ENCODE data around the gene CFAP77. TPM values are rescaled to one million over a fixed set of nuclear protein-coding genes. Genes with fewer than 3 reads are reported as not detected.
A peak's percentile ranks its signal among the peaks of the same experiment; 100 is the strongest.
"Not testable (repeated sequence)": the region's sequence is repeated elsewhere in the genome, so short reads cannot be mapped to it uniquely, and the experiment has no call there.

CFAP77 gene
- total RNA-seq, 1 experiment from 2014 or later = not detected

DNA sequence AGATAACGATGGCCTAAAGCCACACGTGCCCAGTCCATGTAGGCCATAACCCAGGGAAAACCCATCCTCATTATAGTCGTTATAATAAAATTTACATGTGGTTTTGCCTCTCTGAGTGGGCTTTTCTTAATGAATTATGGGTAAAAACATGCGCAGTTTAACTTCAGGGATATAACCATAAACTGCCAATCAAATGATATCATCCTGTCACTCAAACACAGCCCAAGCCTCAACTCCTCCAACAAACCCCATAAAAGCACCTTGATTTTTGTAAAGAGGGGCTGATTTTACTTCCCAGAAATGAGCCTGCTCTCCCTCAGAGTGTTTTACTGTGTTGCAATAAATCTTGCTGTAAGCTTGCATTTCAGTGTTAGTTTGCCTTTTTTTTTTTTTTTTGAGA, 39.4 kb upstream of the CFAP77 start:
- intact Hi-C loops (cut with micrococcal nuclease; ENCODE audit: unreplicated experiment) = no loop called here
- POLR2A ChIA-PET (ENCODE audit: low non-redundant PET) = no interaction called here
- Histone ChIP-seq H3K9me3 (ENCODE audit: low read depth, low read length, poor library complexity, severe bottlenecking) (no peaks in the 10 kb centered on the region), H3K4me1 (ENCODE audit: insufficient read depth, low read length, poor library complexity, severe bottlenecking) (peaks cover 7% of the 10 kb centered on the region), H3K27ac (ENCODE audit: low read depth, low read length, poor library complexity, severe bottlenecking) (no peak overlapping the region), H3K36me3 (ENCODE audit: insufficient read depth, low read length, poor library complexity, severe bottlenecking) (no peaks in the 10 kb centered on the region), H3K4me3 (ENCODE audit: low read depth, low read length, poor library complexity, severe bottlenecking) (no peak overlapping the region), H3K27me3 (replicated peaks; ENCODE audit: insufficient read depth, low read depth, low read length, poor library complexity) (no peaks in the 10 kb centered on the region)
- BruUV-seq (replicated peaks) = no TSS peak
- CTCF ChIA-PET = no interaction called here
- no peak for DNase-seq (ENCODE audit: low spot score)
- TF ChIP-seq, protein P1, sequence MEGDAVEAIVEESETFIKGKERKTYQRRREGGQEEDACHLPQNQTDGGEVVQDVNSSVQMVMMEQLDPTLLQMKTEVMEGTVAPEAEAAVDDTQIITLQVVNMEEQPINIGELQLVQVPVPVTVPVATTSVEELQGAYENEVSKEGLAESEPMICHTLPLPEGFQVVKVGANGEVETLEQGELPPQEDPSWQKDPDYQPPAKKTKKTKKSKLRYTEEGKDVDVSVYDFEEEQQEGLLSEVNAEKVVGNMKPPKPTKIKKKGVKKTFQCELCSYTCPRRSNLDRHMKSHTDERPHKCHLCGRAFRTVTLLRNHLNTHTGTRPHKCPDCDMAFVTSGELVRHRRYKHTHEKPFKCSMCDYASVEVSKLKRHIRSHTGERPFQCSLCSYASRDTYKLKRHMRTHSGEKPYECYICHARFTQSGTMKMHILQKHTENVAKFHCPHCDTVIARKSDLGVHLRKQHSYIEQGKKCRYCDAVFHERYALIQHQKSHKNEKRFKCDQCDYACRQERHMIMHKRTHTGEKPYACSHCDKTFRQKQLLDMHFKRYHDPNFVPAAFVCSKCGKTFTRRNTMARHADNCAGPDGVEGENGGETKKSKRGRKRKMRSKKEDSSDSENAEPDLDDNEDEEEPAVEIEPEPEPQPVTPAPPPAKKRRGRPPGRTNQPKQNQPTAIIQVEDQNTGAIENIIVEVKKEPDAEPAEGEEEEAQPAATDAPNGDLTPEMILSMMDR (conservative IDR thresholded peaks at IDR 0.05; ENCODE audit: low read depth, low read length) = no peak
- TF ChIP-seq EZH2 (IDR thresholded peaks at IDR 0.05; ENCODE audit: borderline replicate concordance, low read depth, low read length, poor library complexity, severe bottlenecking) = no peak

GRCh38 chr9:132372177-132373095, 37.6 kb upstream of the CFAP77 start:
- peaks cover 7% of the 10 kb centered on the region for H3K4me1 ChIP-seq (ENCODE audit: insufficient read depth, low read length, poor library complexity, severe bottlenecking)
- H3K9me3 ChIP-seq (ENCODE audit: low read depth, low read length, poor library complexity, severe bottlenecking) = no peaks in the 10 kb centered on the region
- H3K36me3 ChIP-seq (ENCODE audit: insufficient read depth, low read length, poor library complexity, severe bottlenecking) = peaks cover 12% of the 10 kb centered on the region
- CTCF ChIA-PET = interaction anchor here (0.9 kb wide), 1 partner anchor 136 kb away, joined by 3 read pairs; no protein-coding TSS in a partner anchor
- BruUV-seq (replicated peaks) = no TSS peak
- H3K4me3 ChIP-seq (ENCODE audit: low read depth, low read length, poor library complexity, severe bottlenecking) = no peak overlapping the region
- intact Hi-C loops (cut with micrococcal nuclease; ENCODE audit: unreplicated experiment) = no loop called here
- POLR2A ChIA-PET (ENCODE audit: low non-redundant PET) = no interaction called here
- no peak overlapping the region for H3K27ac ChIP-seq (ENCODE audit: low read depth, low read length, poor library complexity, severe bottlenecking)
- no peaks in the 10 kb centered on the region for H3K27me3 ChIP-seq (replicated peaks; ENCODE audit: insufficient read depth, low read depth, low read length, poor library complexity)
- TF ChIP-seq, protein P1 (conservative IDR thresholded peaks at IDR 0.05; ENCODE audit: low read depth, low read length) = no peak
- no peak for TF ChIP-seq EZH2 (IDR thresholded peaks at IDR 0.05; ENCODE audit: borderline replicate concordance, low read depth, low read length, poor library complexity, severe bottlenecking)
- peak; percentile 67 for DNase-seq (ENCODE audit: low spot score)

DNA sequence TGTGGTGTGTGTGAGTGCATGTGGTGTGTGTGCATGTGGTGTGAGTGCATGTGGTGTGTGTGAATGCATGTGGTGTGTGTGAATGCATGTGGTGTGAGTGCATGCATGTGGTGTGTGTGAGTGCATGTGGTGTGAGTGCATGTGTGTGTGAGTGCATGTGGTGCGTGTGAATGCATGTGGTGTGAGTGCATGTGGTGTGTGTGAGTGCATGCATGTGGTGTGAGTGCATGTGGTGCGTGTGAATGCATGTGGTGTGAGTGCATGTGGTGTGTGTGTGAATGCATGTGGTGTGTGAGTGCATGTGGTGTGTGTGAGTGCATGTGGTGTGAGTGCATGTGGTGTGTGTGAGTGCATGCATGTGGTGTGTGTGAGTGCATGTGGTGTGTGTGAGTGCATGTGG, 32.2 kb upstream of the CFAP77 start:
- H3K4me3 ChIP-seq (ENCODE audit: low read depth, low read length, poor library complexity, severe bottlenecking); H3K27ac ChIP-seq (ENCODE audit: low read depth, low read length, poor library complexity, severe bottlenecking); POLR2A ChIA-PET (ENCODE audit: low non-redundant PET); intact Hi-C loops (cut with micrococcal nuclease; ENCODE audit: unreplicated experiment); H3K27me3 ChIP-seq (replicated peaks; ENCODE audit: insufficient read depth, low read depth, low read length, poor library complexity); H3K4me1 ChIP-seq (ENCODE audit: insufficient read depth, low read length, poor library complexity, severe bottlenecking); H3K9me3 ChIP-seq (ENCODE audit: low read depth, low read length, poor library complexity, severe bottlenecking); DNase-seq (ENCODE audit: low spot score); BruUV-seq (replicated peaks); CTCF ChIA-PET: not testable (repeated sequence)
- H3K36me3 ChIP-seq (ENCODE audit: insufficient read depth, low read length, poor library complexity, severe bottlenecking) = peaks cover 21% of the 10 kb centered on the region

- CTCF ChIA-PET; H3K27me3 ChIP-seq (replicated peaks; ENCODE audit: insufficient read depth, low read depth, low read length, poor library complexity); H3K9me3 ChIP-seq (ENCODE audit: low read depth, low read length, poor library complexity, severe bottlenecking); BruUV-seq (replicated peaks); DNase-seq (ENCODE audit: low spot score); POLR2A ChIA-PET (ENCODE audit: low non-redundant PET); intact Hi-C loops (cut with micrococcal nuclease; ENCODE audit: unreplicated experiment); H3K27ac ChIP-seq (ENCODE audit: low read depth, low read length, poor library complexity, severe bottlenecking); H3K4me3 ChIP-seq (ENCODE audit: low read depth, low read length, poor library complexity, severe bottlenecking); H3K4me1 ChIP-seq (ENCODE audit: insufficient read depth, low read length, poor library complexity, severe bottlenecking): not testable (repeated sequence)
- H3K36me3 ChIP-seq (ENCODE audit: insufficient read depth, low read length, poor library complexity, severe bottlenecking) = peaks cover 21% of the 10 kb centered on the region
These were observed 31.6 kb upstream of the CFAP77 start for GRCh38 chr9:132378416-132378815.

All from A673 (cell line).